Heart left ventricle (tissue), 13 donors: ENCODE results near the gene DENND1B.

Source experiments
- POLR2A ChIP-seq, 2 donors: fragments of 450-650 bp; IDR thresholded peaks; one replicate each; pipeline ENCODE4 v1.6.1; 2017; ENCODE audit warnings: antibody characterized with exemption in 2 of 2, mild to moderate bottlenecking in 2 of 2, moderate library complexity in 2 of 2
- TF ChIP-seq, protein P1 (sequence below), 12 donors: fragments of 200-600 bp; sonication (generic) in 4 of 12; IDR thresholded peaks; one replicate each; pipeline versions ENCODE4 v1.5.0 to v1.8.0; 2018 to 2022; ENCODE audit warnings: antibody characterized with exemption in 12 of 12, mild to moderate bottlenecking in 5 of 12
- donor health status: ischemic (EF 13 %, LVEDD 7.1; RV severe dilation, severe dysfunction).
- donor health status: DM: no; HTN: yes; CAD: no.
- donor health status: DM: no; HTN: no; CAD: no.
- donor health status: ischemic (EF 25% LVEDD 6.9; RV normal size, moderate dysfunction).
- donor health status: ischemic (EF 25% LVEDD 5.7; RV mildly dilated, moderate dysfunction).
- donor health status: ischemic (EF 35%, LVEDD 5.7; RV mildly dilated, moderate dysfunction).
- donor health status: nonischemic (EF 11% LVEDD 7.7; RV severe dilation, severe dysfunction).
- donor health status: DM: yes; HTN: yes; CAD: no.
- donor health status: PGD.
- donor health status: ischemic (EF 29% LVEDD 5.4; RV normal size, mild dysfunction).
- donor health status: nonischemic (EF 23%, LVEDD 6.1; RV moderate dilation, normal function).

DNA sequence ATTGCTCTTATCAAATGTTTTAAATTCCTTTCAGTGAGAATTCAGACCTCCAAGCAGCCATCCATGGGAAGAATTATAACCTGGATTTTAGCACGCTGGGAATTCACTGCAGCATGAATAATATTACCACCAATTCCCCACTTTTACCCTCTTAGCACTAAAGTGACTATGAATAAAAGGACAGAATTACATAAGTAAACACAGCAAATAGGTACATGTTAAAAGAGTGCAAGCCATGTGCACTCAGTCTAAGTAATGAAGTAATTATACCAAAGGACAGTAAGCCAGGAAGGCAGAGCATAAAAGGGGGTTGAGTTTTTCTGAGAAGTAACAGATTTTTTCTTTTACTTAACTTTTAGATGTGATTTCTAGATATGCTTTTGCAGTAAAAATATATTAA lies 176.3 kb downstream of the DENND1B start:
- TF ChIP-seq, protein P1, sequence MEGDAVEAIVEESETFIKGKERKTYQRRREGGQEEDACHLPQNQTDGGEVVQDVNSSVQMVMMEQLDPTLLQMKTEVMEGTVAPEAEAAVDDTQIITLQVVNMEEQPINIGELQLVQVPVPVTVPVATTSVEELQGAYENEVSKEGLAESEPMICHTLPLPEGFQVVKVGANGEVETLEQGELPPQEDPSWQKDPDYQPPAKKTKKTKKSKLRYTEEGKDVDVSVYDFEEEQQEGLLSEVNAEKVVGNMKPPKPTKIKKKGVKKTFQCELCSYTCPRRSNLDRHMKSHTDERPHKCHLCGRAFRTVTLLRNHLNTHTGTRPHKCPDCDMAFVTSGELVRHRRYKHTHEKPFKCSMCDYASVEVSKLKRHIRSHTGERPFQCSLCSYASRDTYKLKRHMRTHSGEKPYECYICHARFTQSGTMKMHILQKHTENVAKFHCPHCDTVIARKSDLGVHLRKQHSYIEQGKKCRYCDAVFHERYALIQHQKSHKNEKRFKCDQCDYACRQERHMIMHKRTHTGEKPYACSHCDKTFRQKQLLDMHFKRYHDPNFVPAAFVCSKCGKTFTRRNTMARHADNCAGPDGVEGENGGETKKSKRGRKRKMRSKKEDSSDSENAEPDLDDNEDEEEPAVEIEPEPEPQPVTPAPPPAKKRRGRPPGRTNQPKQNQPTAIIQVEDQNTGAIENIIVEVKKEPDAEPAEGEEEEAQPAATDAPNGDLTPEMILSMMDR (IDR thresholded peaks at IDR 0.05) = no peak
- TF ChIP-seq POLR2A (IDR thresholded peaks at IDR 0.05) = no peak
